HG02973 (cell line): ENCODE results near the gene NPDC1.

Source experiments
- ATAC-seq: cut with Tn5 transposase; IDR thresholded peaks from one replicate; pipeline ENCODE4 v1.9.1; 2021; ENCODE audit warnings: moderate library complexity; ENCODE audit not compliant: unreplicated experiment

NPDC1 gene, protein sequence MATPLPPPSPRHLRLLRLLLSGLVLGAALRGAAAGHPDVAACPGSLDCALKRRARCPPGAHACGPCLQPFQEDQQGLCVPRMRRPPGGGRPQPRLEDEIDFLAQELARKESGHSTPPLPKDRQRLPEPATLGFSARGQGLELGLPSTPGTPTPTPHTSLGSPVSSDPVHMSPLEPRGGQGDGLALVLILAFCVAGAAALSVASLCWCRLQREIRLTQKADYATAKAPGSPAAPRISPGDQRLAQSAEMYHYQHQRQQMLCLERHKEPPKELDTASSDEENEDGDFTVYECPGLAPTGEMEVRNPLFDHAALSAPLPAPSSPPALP

GRCh38 chr9:137046088-137046787 is at the start of gene NPDC1:
Gene NPDC1 (minus strand): TSS chr9:137046177. CDS start chr9:137045989, 188 bp downstream.
- ATAC-seq, result no peak

GRCh38 chr9:137089232-137089947 is 43.4 kb upstream of the NPDC1 start:
- ATAC-seq, result no peak

GRCh38 chr9:137088121-137088520 is 42.1 kb upstream of the NPDC1 start:
- ATAC-seq, result no peak

- no peak for ATAC-seq
These were observed 41.5 kb upstream of the NPDC1 start for GRCh38 chr9:137087409-137087925.

GRCh38 chr9:137086531-137087408 is 40.8 kb upstream of the NPDC1 start, which contains the start of gene MAN1B1:
Gene MAN1B1 (plus strand): TSS chr9:137086985. CDS start chr9:137087000, 15 bp downstream.
- peak; percentile 77 for ATAC-seq

DNA sequence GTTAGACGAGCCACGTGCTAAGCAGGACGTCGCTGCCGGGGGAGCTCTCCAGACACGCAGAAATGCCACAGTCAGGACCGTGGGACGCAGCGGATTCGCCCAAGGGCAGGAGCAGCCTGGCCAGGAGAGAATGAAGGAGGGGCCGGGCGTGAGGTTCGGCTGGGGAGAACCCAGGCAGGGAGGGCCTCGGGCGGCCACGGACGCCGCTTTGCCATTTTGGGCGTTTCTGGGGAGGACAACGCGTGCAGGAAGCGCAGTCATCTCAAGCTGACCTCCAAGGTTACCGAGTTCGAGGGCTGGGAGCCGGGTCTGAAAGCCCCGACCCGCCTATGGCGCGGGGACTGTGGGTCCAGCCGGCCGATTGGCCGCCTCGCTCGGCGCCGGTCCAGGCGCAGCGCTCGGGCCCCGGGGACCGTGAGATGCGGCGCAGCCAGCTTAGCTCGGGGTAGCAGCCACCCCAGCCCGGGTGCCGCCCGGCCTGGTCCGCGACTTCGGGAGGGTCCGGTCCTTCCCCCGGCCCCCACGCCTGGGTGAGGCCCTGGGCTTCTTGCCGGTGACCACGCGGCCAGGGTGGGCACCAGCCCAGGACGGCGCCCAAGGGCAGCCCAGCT is 40.0 kb upstream of the NPDC1 start:
- peak; percentile 8 for ATAC-seq

- no peak for ATAC-seq
These were observed 38.5 kb upstream of the NPDC1 start for GRCh38 chr9:137084526-137084925.

DNA sequence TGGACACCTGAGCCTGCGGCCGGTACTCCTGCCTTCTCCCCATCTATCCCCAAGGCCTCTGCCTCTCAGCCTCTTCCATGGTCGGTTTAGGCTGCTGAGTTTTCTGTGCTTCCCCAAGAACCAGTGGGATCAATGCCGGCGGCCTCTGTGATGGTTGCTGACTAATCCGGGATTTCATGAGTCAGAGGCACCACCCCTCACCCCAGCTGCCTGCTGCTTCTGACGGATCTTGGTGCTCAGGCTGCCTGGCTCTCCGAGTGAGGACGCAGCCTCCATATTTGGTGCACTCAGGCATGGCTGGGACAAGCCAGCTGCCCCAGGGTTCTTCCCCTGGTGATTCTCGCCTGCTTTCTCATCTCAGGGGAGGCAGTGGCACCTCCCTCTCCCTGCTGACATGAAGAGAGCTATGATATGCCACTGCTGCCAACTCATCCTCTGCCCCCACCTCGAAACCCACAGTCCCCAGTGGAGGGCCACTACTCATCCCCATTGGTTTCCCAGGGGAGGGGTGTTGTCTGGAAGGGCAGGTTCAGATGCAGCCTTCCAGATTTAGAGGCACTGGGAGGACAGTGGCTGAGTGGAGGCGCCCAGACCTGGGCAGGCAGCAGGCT is 37.5 kb upstream of the NPDC1 start:
- ATAC-seq, result no peak

GRCh38 chr9:137082925-137083290 is 36.9 kb upstream of the NPDC1 start:
- ATAC-seq, result no peak

DNA sequence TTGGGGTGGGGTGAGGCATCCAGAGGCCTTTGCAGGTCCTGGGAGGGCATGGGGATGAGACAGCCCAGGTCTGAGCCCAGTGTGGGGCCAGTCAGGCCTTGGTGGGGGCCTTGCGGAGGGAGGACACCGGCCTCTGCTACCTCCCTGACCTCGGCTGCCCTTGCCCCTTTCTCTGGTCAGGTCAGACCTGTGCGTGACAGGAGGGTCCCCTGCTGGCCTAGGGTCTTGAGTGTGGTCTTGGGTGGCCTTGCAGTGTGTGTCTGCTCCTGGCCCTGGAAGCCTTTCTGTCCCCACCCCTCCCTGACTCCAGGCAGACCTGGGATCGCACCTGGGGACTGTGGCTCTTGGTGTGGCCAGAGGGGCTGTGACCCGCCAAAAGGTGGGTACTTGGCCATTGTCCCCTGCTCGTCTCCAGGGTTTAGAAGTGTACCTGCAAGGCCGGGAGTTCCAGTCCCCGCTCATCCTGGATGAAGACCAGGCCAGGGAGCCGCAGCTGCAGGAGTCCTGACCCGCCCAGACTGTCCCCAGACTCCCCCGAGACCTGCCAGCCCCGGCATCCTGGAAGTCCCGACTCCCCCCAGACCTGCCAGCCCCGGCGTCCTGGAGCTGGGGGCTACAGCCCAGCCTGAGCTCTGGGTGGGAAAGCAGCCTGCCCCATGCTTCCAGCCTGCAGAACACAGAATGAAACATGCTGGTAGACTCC is 36.4 kb upstream of the NPDC1 start:
- ATAC-seq, result no peak

DNA sequence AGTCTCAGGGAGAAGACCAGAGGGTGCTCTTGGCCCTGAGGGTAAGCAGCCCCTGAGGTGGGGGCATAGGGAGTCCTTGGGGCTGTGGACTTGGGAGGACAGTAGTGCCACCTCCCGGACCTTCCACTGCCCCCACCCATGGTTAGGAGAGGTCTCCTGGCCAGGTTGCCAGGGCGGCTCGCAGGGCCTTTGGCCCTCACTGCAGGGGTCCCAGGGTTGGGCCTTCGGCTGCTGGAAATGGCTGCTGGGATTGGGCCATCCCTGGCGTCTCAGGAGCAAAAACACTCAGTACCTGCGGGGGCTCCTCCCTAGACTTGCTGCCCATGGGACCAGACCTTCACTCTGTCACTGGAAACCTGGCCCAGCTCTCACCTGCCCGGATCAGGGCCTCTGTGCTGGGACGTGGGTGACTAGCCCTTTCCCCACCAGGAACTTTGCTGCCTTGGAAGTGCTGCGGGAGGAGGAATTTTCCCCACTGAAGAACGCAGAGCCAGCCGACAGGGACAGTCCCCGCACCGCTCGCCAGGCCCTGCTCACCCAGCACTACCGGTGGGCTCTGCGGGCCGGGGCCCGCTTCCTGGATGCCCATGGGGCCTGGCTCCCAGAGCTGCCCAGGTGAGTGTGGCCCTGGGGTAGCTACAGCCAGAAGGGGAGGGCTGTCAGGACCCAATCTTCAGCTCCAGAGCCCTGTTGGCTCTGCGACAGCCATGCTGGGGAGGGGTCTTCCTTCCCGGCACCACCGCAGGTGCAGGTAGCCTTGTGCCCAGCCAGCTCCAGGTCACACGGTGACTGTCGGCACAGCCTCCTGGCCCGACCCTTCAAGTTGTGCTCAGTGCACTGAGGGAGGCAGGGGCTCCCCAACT is 34.5 kb upstream of the NPDC1 start:
- ATAC-seq, result no peak

DNA sequence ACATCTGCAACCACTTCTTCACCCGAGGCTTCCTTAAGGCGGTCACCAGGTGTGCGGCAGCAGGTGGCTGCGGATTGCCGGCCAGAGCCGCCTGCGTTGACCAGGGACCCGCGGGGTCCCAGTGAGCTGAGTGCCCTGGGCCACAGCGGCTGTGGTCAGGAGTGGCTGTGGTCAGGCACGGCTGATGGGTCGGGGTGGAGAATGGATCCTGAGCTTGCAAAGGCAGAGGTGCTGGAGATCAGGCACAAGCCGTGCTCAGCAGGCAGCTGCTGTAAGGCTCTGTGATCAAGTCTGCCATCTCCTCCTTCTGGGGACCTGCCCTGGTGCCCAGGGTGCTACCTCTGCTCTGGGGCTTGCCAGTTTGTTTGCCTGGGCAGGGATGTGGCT is 33.4 kb upstream of the NPDC1 start:
- no peak for ATAC-seq

DNA sequence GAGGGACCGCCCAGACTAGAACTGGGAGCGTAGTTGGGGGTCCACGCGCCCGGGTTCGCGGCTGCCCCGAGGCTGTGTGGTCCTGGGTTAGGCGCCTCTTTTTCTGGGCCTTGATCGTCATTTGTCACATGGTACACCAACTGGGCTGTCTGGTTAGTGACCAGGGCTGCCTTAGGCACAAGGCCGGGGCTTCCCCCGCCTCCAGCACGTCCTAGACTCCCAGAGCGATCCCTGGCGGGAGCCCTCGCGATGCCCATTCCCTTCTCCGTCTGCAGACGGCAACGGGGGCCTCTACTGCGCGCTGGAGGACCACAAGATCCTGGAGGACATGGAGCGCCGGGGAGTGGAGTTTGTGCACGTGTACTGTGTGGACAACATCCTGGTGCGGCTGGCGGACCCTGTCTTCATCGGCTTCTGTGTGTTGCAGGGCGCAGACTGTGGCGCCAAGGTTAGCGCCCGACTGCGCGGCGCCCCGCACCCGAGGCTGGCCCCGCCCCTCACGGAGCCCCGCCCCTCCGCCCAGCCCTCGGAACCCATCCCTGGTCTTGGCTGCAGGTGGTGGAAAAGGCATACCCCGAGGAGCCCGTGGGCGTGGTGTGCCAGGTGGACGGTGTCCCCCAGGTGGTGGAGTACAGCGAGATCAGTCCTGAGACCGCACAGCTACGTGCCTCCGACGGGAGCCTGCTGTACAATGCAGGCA is 32.9 kb upstream of the NPDC1 start:
- no peak for ATAC-seq

- no peak for ATAC-seq
These were observed 32.0 kb upstream of the NPDC1 start for GRCh38 chr9:137077758-137078693.

DNA sequence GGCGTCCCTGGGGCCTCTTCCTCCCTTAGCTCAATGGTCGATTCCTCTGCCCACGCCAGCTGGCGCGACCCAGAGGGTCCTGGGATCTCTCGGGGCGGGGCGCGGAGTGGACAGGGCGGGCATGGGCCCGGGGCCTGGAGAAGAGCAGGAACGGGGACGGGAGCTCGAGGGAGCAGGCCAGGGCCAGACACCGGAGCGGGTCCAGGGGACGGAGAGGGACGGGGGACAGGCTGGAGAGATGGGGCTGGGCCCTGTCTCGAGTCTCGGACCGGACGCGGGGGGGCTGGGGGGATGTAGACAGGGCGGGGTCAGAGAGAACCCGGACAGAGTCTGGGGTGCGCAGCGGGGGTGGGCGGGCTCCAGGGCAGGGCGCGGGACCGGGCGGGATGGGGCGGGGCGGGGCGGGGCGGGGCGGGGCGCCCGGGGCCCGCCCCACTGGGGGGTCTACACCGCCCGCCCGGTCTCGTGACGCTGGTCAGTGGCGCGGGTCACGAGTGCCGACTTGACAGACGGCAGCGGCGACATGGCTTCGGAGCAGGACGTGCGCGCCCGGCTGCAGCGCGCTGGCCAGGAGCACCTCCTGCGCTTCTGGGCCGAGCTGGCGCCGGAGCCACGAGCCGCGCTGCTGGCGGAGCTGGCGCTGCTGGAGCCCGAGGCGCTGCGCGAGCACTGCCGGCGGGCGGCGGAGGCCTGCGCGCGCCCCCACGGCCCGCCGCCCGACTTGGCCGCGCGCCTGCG is 31.2 kb upstream of the NPDC1 start, which contains the start of gene UAP1L1:
Gene UAP1L1 (plus strand): TSS at position 508 of the 738 bp plus-strand sequence. CDS start 16 bp downstream, at position 524.
- no peak for ATAC-seq

DNA sequence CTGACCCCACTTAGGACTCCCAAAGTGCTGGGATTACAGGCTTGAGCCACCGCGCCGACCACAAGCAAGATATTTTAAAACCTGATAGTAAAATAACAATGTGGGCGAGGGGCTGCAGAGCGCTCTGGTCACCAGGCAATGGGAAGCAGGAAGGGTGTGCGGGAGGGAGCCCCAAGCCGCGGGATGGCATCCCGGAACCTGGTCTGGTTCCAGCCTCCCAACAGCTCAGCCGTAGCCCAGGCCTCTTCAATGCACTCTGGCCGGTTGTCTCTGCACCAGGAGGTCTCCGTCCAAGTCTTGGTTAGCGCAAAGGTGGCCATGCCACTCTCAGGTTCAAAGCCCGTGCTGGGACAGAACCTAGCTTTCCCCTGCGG is 30.6 kb upstream of the NPDC1 start:
- ATAC-seq, result no peak
